22Rv1 (cell line): ENCODE data around the gene ARL6IP5.

Source experiments
- CTCF ChIP-seq: fragments of 450-650 bp; IDR thresholded peaks from 2 replicates; pipeline ENCODE4 v1.5.1; 2017; ENCODE audit warnings: mild to moderate bottlenecking
- ZFX ChIP-seq: fragments of 450-650 bp; IDR thresholded peaks from 2 replicates; pipeline ENCODE4 v1.6.1; 2017; ENCODE audit warnings: antibody characterized with exemption, borderline replicate concordance

DNA sequence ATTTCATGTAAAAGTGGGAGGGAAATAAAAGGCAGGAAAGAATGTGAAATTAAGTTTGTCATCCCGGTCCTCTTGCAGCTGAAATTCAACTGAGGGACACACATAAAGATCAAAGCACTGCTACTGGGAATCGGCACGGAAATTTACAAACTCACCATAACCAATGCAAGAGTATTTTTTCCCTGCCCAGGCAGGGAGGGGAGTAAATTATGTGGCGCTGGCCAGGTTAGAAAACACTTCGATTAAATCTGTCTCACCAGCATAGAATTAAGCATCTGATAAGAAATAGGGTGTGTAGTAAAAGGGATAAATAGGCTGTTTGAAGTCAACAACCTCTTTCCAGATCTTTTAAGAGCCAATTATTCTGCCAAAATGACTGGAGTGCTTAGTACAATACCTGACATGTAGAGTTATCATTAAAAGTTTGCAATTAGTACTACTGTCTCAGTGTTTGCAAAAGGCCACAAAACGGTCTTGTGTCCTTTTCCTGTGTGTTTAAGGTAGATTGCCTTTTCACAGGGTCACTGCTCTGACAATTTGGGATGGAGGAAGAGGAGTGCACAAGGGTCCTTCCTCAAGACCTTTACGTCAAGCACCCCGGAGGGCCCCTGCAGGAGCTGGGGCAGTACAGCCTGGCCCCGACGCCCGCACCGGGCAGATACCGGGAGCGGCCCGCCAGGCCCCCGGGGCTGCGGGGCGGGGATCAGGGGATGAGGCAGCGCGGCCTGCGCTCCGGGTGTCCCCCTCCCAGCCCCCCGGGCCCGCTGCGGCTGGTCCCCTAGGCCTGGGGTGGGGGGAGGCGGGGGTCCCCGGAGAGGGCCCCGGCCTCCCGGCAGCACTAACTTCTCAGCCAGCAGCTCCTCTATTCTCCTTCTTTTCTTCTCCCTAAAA, 5.2 kb upstream of the ARL6IP5 start:
- no peak for TF ChIP-seq CTCF
- no peak for TF ChIP-seq ZFX
